Hematopoietic multipotent progenitor cell treated with erythropoietin and hydrocortisone succinate and interleukin-3 and kit ligand, for 4 days (in vitro differentiated cells): ENCODE measurements around the gene ARL14EP.

Experiments
- DNase-seq: peaks from one replicate; pipeline ENCODE4 v3.0.0-alpha.2; 2015

ARL14EP gene

GRCh38 chr11:30322826-30323710 lies at the start of gene ARL14EP:
Gene ARL14EP, plus strand, starts transcription at chr11:30323104. Its CDS starts 7,845 bp downstream, at chr11:30330949.
- DNase-seq, result peak; percentile 98

- DNase-seq, result no peak
Measured at GRCh38 chr11:30277176-30277575, 45.7 kb upstream of the ARL14EP start.

DNA sequence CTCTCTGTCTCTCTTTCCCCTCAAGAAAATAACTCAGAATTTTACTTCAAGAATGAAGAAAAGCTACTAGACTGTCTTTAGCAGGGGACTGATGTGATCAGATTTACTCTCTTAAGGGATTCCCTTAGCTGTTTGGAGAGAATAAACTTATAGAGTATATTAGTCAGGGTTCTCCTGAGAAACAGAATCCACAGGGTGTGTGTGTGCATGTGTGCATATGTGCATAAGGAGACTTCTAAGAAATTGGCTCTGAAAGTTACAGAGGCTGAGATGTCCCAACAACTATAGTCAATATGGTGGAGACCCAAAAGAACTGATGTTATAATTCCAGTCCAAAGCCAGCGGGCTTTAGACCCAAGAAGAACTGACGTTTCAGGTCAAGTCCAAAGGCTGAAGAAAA lies 43.1 kb upstream of the ARL14EP start:
- no peak for DNase-seq

GRCh38 chr11:30281476-30282288 lies 41.2 kb upstream of the ARL14EP start:
- no peak for DNase-seq

DNA sequence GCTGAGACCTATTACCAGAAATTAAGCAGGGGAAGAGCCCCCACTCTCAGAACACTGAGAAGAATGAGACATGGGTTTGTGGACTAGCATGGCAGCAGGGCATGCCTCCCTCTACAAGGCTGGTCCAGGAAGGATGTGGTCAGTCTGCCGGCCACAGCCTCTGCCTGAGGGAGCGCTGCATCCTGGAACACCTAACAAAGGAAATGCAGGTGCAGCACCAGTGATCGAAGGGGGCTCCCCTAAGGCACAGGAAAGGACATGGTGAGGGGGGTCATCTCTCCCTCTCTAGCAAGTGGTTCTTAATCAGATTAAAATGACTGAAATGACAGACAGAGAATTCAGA lies 40.6 kb upstream of the ARL14EP start:
- DNase-seq, result peak; percentile 10

- no peak for DNase-seq
Measured at GRCh38 chr11:30284836-30285235, 38.1 kb upstream of the ARL14EP start.

- no peak for DNase-seq
Measured at GRCh38 chr11:30285416-30286121, 37.3 kb upstream of the ARL14EP start.

GRCh38 chr11:30291331-30291730 lies 31.6 kb upstream of the ARL14EP start:
- no peak for DNase-seq

DNA sequence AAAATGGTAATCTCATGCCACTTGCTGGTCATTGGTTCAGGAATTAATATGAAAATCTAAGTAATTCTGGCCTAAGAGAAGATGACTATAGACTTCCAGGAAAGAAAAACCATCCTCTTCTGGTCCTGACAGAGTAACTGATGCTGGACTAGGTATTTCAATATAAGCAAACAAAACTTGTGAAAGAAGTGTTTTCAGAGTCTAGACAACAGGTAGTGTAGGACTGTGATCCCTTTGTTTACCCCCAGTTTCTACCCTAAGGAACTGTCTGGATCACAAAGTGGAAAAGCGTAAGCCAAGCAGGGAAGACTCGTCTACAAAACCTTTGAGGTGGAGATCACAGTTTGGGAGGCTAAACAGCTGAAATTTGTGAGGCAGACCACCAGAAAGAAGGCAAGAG lies 30.4 kb upstream of the ARL14EP start:
- no peak for DNase-seq

DNA sequence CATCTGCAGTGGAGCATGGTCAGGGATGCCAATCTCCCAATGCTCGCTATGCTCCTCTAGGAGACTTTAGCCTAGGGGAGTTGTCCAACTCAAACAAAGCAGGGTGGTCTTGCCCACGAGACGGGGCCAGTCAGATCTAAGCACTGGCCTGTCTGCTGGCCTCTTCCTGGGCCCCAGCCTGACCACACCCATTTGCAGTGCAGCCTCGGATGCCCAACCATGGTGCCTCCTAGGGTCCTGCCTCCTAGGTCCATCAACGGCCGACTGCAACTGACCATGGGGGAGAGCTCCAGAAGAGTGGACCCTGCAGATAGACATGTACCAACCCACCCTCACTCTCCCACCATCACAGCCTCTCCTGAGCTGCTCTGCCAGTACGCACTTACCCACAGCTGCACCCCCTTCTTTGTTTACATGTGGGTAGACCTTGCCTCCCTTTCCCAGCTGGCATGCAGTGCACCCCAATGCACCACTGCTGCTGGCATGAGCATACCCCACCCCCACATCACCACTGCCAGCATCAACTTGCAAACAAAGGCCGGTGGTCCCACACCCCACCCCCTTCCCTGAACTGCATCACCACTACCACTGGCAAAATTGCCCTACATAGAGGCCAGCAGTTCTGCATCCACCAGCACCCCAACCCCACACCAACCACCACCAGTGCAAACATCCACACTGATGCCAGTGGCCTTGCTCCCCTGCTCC lies 27.6 kb upstream of the ARL14EP start:
- no peak for DNase-seq

GRCh38 chr11:30304620-30305019 lies 18.3 kb upstream of the ARL14EP start:
- no peak for DNase-seq

- no peak for DNase-seq
Measured at GRCh38 chr11:30310623-30311022, 12.3 kb upstream of the ARL14EP start.

DNA sequence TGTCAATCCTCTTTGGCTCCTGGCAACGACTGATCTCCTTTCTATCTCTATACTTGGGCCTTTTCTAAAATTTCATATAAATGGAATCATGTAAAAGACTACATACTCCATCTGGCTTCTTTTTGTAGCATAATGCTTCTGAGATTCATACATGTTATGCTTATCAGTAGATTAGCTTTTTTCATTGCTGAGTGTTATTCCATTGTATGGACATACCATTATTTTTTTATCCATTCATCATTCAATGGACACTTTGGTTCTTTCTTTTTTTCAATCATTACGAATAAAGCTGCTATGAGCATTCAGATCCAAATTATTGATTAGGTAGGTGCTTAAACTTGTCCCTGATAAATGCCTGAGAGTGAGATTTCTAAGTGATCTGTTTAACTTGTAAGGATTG lies 11.7 kb upstream of the ARL14EP start:
- no peak for DNase-seq

GRCh38 chr11:30312243-30312642 lies 10.7 kb upstream of the ARL14EP start:
- no peak for DNase-seq

DNA sequence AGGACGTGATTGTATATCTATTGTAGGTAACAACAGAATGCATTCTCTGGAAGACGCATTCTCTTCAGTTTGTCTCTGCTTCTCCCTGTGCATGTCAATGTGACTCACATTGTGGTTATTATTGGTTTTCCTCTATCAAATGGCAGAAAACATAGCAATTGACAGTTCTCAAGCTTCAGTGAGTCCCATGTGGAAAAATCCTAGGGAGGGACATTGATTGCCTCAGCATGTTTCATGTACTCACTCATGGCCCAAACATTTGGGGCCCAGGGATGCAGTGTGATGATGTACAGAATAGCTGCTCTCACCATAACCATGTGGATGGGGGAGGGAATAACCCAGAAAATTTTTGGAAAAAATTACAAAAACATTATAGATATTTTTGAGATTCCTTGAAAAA lies 9.3 kb upstream of the ARL14EP start:
- DNase-seq, result no peak

GRCh38 chr11:30314625-30315024 lies 8.3 kb upstream of the ARL14EP start:
- DNase-seq, result peak; percentile 34

DNA sequence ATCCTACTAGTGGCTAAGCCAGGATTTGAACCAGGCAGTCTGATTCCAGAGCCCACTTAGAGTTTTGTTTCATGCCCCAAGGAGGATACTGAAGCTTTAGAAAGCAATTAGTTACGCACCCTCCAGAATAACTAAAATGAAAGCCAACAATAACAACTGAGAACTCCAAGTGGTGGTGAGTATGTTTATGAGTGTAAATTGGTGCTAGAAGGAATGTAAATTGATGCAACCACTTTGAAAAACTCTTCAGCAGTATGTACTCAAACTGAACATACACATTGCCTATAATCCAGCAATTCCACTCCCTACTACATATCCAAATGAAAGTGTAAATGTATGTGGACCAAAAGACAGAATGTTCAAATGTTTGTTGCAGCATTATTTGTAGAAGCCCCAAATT lies 6.7 kb upstream of the ARL14EP start:
- no peak for DNase-seq

DNA sequence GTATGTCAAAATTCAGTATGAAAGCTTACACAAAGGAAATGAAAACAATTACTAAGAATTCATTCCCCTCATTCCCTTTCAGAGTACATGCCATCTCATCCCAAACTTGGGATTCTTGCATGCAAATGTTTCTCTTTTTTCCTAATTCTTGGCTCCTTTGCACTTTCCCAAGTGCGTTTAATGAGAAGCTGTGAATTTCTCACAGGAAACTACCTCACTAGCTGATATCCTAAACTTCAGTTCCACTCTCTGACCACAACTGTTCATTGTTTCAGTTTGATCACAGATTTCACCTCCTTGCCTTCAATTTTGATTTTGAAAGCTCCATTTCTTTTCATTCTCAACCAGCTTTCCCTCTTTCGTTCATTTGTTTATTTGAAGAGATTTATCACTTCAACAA lies 5.9 kb upstream of the ARL14EP start:
- no peak for DNase-seq

DNA sequence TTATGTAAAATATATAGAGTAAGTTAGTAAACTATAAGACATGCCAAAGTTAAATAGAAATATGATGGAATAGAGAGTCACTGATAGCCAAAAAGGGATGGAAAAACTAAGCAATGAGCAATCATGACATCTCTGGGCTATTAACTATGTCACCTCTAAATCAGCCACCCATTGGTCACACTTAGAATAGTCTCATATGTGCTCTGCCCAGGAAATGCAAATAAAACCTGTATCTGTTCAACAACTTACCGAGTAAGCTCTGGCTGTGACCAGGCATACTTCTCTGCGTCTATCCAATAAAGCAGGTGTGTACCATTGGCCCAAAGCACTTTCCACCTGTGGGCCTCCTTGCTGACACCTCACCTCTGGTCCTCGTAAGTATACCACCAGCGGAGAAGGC lies 1.6 kb upstream of the ARL14EP start:
- DNase-seq, result no peak

- DNase-seq, result peak; percentile 9
Measured at GRCh38 chr11:30322191-30322590, 713 bp upstream of the ARL14EP start.

DNA sequence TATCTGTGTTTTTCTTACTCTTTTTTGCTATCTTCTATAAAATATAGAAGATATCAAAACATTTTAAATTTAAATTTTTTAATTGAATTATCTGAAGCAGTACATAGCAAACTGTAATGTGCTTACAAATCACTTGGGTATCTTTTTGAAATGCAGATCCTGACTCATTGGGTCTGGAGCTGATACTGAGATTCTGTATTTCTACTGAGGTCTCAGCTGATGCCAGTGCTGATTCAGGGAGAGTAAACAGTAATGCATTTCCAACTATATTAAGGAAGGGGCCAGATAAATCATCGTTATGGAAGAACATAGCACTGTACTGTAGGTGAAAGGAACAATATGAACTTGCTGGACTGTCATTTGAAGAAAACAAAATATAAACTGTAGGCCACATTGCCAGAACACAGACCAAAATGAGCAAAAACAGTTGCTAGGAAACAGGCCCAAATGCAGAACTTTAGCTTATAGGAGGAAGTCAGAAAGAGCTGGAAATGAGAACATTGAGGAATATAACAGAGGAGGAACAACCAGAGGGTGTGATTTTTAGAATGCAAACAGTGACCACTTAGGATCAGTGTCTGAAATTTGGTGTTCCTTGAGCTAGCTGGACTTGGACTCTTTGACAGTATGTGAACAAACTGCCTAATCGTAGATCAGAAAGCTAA lies 3.3 kb downstream of the ARL14EP start:
- DNase-seq, result peak; percentile 32

DNA sequence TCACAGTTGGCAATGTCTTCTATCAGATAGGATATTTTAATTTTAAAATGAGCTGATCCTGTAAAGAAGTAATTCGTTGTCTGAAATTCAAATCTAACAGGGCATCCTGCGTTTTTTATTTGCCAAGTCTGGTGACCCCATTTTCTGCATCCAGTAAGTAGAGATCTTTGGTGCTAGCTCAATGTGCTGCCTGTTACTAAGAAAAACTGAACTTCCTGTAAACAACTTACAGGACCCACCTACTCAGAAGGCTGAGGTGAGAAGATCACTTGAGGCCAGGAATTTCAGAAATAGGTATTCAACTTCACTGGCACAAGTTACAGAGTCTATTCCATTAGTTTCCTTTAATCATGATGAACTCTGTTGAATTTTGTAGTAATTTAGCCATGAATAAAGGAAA lies 4.0 kb downstream of the ARL14EP start:
- DNase-seq, result no peak
